Stimulated activated CD8-positive, alpha-beta memory T cell treated with anti-CD3 and anti-CD28 coated beads, Interleukin-4, amount 100 ng/mL, for 4 hours (primary cell): ENCODE measurements around the gene TOLLIP.
A peak's percentile ranks its signal among the peaks of the same experiment; 100 is the strongest.

ENCODE experiments used
- DNase-seq, 2 donors: peaks; one replicate each; pipeline ENCODE4 v3.0.0-alpha.2; 2020; ENCODE audit warnings: low read depth in 2 of 2, low spot score in 1 of 2

Gene TOLLIP

DNA sequence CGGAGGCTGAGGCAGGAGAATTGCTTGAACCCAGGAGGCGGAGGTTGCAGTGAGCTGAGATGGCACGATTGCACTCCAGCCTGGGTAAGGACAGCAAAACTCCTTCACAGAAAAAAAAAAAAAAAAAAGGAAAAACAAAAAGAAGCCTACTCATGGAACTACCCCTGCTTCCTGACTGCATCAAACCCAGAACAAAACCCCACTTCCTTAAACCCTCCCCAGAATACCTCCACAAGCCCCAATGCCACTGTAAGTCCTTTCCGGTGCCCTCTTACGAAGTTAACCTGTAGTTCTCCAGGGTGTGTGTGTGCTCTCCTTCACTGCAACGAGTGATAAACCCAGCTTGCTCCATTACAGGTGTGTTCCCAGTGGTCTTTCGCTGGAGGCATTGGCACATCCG, 8.6 kb upstream of the TOLLIP start:
- DNase-seq: no peak

DNA sequence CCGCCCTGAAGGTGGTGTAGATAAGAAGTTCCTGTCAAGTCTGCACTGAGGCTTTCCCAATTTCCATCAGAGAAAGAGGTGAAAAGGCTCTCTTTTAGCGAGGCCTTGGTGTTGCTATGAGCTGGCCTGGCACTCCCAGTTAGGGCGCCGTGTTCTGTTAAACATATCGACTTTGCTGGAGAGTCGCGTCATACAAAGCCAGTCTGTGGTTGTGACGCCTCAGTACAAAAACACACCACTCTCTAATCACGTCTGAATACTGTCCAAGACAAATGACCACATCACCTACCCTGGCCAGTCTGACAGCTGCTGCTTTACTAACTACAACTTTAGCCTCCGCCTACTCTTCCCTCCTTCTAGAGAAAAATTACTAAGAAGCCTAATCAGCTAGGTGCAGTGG, 8.0 kb upstream of the TOLLIP start:
- DNase-seq: no peak

DNA sequence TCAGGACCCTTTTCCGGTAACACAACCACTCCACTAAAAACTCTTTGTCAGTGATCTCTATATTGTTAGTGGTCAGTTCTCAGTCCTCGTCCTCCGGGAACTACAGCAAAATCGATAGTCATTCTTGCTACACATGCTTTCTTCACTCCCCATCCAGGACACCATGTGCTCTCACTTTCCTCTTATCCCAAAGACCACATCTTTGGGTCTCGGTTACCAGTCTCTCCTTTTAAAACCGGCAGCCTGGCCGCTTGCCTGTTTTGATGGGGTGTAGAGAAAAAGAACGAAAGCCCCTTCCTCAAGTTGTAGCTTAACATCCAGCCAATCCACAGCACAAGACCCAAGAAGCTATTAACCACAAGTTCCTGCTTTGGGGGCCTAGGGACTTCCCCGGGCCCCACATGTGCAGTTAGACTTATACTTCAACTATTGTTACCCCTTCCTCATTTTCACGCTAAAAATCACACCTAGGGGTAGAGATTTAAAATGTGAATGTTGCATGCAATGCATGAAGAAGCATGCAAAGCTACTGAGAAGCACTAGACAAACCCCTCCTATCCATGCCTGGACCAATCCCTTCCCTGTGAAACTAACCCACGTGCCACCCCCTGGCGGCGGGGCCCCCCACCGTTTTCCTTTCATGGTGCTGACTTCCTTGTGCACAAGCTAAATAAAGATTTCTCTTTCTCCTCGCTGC, 1.5 kb upstream of the TOLLIP start:
- peak in 1 of 2 donors; percentile 29 for DNase-seq

DNA sequence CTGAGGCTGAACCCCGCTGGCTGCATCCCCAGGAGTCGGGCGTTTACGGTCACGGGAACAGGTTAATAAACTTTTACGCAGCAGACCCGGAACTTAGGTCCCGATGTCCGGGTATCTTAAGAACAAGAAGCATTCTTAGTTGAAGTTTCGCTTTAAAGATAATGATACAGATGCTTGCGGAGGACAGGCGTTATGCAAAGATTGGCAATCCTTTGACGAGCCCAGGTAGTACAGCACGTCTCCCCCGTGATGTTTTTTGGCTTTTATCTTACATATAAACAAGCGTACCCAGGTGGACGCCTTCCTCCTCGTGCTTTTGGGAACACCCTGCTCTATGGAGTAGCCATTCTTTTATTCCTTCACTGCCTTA, 871 bp upstream of the TOLLIP start:
- DNase-seq: no peak

DNA sequence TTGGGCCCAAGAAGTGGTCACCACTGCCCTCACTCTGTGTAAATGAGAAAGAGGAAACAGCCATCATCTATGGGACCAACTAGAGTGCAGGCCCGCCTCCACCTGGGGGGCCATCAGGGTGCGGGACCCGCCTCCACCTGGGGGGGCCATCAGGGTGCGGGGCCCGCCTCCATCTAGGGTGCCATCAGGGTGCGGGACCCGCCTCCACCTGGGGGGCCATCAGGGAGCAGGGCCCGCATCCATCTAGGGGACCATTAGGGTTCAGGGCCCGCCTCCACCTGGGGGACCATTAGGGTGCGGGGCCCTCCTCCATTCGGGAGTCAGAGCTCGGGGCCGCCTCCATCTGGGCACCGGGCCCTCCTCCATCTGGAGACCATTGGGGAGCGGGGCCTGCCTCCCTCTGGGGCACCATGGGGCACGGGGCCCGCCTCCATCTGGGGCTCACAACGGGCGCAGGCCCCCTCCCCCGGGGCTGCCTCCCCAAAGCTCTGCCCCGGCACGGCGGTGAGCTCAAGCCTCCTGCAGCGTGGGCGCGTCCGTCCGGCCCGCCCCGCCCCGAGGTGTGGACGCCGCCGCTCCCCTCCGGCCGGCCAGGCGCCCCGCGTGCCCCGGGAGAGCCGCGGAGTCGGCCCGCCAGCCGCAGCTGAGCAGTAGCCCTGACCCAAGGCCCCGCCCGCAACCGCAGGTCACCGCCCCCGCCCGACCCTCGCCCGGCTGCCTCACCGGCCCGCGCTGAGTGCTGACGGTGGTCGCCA, 512 bp downstream of the TOLLIP start:
- DNase-seq: no peak

DNA sequence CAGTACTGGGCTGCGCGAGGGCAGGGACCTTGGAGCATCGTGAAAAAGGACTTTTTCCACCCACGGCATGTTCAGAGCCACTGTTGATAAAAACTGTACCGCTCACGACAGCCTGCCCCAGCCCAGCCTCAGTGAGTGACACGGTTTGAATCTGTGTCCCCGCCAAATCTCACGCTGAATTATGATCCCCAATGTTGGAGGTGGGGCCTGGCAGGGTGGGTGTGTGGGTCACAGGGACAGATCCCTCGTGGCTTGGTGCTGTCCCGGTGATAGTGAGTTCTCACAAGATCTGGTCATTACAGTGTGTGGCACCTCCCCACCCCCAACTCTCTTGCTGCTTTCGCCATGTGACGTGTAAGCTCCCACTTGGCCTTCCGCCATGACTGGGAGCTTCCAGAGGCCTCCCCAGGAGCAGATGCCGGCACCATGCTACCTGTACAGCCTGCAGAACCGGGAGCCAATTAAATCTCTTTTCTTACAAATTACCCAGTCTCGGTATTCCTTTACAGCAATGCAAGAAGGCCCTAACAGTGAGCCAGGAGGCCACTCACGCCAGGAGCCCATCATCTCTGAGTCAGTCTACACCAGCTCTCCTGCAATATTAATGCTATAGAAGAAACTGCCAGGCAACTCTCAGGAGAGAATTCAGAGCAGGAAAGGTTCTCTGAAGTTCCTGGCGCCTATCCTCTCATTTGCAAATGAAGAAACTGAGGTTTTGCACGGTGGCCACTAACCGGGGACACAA, 1.3 kb downstream of the TOLLIP start:
- DNase-seq: no peak

DNA sequence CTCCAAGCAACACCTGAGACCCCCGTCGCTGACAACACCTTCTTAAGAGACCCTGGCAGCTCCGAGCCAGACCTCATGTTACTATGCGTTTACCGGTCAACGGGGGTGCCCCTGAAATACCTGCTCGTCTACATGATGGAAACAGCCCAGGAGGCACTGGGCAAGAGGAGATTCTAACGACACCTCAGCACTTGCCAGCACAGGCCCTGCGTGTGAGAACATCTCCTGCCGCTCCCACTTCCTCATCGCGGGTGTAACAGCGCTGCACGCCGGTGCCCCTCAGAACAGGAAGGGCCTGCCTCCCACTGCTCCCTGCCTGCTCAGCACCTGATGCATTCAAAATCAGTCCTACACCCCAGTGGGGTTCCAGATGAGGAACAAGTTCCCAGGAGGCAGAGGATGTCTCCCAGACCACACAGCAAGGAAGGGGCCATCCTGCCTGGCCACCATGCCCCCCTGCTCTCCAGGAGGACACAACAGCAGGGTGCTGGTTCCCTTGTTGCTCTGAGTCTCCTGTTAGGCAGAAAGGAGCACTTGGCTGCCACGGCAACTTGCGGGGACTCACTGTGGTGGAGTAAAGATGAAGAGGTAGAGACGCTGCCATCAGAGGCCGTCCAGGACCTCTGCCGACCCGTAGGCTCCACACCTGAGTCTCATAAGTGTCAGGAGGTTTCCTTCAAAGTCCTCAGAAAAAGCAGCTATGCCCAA, 2.1 kb downstream of the TOLLIP start:
- DNase-seq: no peak

DNA sequence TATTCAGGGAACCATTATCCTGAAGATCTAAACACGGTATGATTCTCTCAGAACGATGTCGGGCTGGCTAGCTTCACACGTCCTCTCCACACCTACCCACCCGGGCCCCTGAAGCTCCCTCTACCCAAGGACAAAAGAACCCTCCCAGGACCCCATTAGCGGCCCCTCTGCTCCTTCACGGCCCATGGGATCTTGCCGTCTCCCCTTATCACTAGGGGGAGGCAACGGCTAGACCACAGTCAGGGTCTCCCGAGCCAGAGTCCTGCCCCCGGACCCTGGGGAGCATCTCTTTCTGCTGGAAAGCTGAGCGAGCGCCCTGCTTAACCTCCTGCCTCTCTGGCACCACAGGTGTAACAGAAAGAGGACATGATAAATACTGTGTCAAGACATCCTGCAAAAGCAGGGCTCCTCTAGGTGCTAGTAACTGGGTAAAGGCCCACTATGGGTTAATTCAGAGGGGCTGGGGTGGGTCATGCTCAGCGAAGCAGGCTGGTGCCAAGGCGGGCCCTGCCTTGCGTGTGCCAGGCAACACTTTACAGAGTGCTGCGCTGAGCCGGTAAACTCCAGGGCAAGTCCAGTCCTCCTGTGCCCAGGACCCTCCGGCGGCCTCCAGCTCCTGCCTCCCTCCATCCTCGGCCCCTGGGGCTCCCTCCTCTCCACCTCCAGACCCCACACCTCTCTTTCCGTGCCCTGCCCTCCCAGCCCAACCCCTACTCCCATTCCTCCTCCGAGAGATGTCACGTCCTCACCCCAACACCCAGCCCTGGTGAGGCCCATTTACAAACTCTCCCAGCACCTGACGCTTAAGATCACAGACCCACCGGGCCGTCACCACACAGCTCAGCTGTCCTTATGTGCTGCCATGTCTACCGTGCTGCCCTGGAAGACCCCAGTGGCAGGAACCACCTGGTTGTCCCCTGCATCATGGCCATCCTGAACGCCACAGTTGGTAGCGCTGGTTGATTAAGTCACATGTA, 3.0 kb downstream of the TOLLIP start:
- no peak for DNase-seq

DNA sequence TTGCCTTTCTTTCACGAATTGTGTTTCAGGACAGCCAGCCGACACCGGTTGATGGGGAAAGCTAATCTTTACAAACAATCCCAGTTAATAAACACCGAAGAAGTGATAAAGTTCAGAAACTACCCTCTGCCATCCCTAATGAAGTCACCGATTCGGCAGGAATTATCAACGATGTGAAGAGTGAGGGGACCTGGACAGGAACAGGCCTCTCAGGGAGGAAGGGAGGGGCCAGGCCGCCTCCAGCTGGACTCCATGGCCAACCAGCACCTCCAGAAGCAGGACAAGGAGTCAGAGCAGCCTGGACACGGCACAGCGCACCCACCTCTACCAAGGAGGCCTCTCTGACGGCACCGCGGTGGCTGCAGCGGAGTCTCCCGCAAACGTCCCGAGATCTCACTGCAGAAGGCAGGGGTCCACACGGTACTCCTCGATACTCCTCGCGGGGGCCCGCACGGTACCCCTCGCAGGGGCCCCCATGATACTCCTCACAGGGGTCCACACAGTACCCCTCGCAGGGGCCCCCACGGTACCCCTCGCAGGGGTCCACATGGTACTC, 3.9 kb downstream of the TOLLIP start:
- DNase-seq: no peak

DNA sequence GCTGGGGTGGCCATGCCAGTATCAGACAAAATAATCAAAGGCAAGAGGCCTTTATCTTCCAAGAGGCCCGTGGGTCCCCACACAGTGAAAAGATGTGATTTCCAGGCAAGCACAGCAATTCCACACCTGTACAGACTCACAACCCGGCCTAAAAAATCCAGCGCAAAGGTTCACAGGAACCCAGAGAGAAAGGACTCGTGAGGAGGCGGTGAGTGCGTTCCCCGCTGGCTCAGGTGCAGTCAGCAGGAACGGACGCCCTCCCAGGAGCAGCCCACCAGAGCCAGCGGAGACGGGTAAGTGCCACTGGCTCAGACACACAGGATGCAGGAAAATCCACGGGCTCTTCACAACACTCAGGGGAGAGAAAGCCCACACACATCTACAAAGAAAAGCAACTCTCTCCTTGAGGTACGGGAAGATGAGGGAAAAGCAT, 4.4 kb downstream of the TOLLIP start:
- DNase-seq: no peak

DNA sequence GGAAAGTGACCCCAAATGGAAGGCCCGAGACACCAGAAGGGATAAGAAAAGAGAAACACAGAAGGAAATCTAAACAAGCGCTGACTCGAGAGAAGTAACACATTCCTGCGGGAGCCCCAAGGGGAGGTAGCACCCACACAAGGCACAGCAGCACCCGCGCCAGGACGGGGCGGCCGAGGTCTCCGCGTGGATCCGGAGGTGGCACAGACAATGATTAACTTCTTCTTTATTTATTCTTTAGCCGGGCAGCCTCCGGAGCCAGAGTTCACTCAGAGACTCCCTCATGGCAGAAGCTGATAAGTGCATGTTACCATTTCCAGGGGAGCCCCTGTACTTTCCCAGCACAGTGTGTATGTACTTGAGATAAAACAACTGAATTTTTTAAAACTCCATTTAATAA, 5.1 kb downstream of the TOLLIP start:
- no peak for DNase-seq

DNA sequence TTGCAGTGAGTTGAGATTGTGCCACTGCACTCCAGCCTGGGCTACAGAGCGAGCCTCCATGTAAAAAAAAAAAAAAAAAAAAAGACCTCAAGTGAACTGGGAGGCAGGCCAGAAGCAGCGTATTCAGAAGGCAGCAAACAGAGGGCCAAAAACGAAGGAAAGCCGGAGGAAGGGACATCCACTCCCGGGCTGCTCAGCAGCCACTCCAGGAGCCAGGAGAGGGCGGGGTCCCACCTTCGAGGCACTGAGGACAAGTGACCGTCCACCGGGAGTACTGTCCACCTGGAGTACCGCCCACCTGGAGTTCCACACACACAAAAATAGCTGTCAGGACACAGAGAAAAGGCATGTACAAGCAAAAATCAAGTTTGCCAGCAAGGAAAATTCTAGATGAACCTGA, 5.5 kb downstream of the TOLLIP start:
- no peak for DNase-seq

DNA sequence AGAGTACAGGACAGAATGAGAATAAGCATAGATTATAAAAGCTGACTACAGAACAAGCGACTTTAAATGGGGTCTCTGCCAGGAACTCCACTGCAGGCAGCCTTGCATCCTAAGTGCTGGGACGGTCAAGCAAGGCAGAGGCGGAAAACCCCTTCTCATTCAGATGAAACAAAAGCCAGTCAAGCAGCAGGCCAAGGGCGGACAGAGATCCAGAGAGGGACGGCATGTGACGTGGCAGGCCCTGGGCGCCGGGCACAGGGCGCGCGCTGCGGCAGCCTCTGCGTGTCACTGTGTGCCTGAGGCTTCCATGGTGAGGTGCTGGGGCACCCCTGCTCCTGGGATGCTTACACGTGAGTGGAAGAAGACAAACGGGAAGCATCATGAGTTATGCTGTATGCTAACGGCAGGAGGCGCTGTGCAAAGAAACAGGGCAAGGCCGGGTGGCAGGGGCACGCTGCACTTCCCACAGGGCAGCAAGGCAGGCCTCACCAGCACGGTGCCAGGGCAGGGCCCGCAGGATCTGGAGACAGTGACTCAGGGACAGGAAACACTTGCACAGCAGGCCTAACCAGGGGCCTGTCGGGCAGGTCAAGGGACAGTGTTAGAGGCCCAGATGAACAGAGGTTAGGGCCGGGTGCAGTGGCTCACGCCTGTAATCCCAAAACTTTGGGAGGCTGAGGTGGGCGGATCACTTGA, 6.2 kb downstream of the TOLLIP start:
- no peak for DNase-seq

DNA sequence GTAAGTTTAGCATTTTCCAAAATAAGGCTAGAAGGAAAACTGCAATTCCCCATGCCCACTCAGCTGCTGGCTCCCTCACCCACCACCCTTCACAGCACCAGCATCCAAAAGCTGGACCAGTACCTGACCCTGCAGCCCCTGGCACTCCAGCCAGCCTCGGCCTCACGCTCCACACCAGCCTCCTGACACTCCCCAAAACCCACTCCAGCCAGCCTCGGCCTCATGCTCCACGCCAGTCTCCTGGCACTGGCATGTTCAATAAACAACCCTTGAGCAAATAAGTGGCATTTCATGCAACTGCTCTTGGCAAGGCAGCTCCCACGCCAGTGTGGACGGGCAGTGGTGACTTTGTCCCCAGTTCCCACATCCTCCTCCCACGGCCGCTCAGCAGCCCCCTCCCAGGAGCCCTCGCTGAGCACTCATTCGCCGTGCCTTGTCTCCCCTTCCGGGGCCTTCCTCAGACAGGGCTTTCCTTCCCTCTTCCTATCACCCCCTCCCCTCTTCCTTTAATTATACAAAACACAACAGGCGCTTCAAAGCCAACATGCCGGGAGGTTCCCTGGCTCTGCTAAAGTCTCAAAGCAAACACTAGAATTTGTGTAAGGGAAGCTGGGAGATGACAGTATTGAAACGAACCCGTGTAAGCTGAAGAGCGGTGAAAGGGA, 6.8 kb downstream of the TOLLIP start:
- no peak for DNase-seq

DNA sequence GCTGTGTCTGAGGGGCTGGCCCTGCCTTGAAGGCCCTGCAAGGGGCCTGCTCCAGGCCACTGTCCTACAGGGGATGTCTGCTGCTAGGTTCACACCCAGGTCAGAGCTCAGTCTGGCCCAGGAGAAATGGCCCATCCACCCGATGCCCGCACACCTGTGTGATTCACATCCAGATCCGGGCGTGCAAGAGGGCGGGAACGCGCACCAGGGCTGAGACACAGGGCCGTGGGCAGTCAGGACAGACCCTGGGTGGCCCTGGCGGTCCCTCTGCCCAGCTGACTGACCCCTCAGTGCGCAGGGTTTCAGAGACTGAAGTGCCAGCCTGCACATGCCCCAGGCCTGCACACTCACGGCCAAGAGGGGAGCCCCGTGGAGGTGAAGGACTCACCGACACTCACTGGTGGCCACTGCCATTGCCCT, 7.4 kb downstream of the TOLLIP start:
- no peak for DNase-seq

DNA sequence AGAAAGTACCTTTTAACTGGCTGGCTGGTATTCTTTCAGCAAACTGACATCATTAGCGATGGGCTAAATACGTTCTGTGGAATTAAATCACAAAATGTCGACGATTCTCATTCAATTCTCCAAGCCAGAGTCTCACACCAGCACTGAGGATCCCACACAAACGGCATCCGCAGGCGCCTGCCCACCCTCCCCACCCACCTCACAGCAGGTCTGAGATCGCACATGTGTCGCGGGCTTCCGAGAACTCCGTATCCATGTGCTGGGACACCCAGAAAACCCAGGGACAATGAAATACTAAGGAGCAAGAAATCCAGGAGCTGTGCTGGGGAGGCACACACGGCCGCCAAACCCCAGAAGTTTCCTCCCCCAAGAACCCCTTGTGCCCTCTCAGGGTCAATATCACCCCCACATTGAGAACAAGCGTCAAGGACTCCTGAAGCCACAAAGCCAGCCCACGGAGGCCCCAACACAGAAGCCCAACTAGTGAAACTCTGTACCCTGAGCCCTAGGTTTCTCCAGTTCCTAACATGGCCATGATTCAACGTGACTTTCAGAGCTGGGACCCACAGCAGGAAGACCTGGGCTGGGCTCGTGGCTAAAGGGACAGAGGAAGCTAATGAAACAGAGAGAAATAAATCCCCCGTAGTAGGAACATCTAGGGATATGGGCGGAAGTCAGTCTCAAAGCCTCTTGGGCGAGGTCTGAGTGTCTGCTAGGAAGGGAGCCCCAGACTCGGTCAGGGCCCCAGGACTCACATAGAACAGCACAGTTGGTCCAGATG, 8.0 kb downstream of the TOLLIP start:
- DNase-seq: no peak

DNA sequence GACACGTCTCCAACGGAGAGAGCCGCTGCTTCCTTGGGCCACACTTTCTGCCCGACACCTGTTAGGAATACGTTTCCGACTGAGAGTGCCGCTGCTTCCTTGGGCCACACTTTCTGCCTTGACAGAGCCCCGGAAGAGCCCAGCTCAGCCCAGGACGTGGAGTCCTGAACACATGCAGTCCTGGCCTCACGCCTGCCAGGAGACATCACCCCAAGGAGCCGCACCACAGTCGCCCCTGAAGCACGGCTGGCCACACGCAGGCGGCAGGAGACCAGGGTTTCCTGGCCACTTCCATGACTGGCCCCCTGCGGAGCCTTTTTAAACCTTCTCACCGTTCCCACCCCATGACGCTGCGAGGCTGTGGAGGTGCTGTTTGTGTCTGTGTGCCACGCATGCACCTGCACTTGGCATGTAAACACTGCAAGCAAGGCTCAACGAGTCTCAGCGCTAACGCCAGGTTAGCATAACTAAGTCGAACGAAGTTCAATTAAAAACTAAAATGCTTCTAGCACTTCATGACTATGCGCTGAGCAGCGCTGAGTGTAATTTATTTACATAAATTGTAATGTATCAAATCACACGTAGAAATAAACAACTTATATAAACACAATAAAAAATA, 8.8 kb downstream of the TOLLIP start:
- no peak for DNase-seq

DNA sequence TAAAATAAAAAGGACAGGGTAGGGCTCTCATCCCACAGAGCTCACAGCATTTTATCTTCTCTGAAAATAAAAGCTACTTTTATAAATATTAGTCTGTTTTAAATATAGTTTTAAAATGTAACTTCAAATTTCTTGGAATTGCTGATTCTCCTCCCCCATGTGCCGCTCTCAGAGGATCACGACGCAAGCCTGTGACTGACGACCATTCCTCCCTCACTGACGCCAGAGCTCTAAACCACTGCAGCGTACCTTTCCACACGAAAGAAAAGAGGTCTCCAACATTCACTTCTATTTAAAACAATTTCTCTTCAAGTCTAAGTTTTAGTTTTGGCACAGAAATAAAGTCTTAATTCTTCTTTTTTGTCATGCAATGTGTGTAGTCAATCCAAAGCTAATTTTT, 9.3 kb downstream of the TOLLIP start:
- DNase-seq: no peak
